H1 (cell line): Measurements from ENCODE around the gene IGSF9.

Source experiments
- EZH2 ChIP-seq: fragments of 200-600 bp; sonication (generic); IDR thresholded peaks from 2 replicates; pipeline ENCODE4 v1.7.1; 2012; ENCODE audit warnings: low read depth, mild to moderate bottlenecking, moderate library complexity, low read length, inconsistent platforms; ENCODE audit not compliant: severe bottlenecking
- ZNF274 ChIP-seq: IDR thresholded peaks from 2 replicates; pipeline ENCODE4 v1.7.0; 2012; ENCODE audit warnings: low read length, borderline replicate concordance; ENCODE audit errors: extremely low read depth
- TF ChIP-seq, protein P1 (sequence below), 3 experiments: IDR thresholded peaks; 1 replicate in 2 of 3; 2 replicates in 1 of 3; pipeline versions ENCODE4 v1.5.1 to v1.6.1; 2011; ENCODE audit warnings: low read length in 3 of 3, mild to moderate bottlenecking in 3 of 3, inconsistent platforms in 2 of 3, low read depth in 1 of 3, moderate library complexity in 1 of 3; ENCODE audit not compliant: insufficient read depth in 1 of 3; ENCODE audit errors: control extremely low read depth in 1 of 3

GRCh38 chr1:159916242-159917051, 29.0 kb downstream of the IGSF9 start:
- TF ChIP-seq, protein P1, sequence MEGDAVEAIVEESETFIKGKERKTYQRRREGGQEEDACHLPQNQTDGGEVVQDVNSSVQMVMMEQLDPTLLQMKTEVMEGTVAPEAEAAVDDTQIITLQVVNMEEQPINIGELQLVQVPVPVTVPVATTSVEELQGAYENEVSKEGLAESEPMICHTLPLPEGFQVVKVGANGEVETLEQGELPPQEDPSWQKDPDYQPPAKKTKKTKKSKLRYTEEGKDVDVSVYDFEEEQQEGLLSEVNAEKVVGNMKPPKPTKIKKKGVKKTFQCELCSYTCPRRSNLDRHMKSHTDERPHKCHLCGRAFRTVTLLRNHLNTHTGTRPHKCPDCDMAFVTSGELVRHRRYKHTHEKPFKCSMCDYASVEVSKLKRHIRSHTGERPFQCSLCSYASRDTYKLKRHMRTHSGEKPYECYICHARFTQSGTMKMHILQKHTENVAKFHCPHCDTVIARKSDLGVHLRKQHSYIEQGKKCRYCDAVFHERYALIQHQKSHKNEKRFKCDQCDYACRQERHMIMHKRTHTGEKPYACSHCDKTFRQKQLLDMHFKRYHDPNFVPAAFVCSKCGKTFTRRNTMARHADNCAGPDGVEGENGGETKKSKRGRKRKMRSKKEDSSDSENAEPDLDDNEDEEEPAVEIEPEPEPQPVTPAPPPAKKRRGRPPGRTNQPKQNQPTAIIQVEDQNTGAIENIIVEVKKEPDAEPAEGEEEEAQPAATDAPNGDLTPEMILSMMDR (IDR thresholded peaks at IDR 0.05; ENCODE audit: control extremely low read depth in 1 of 3, insufficient read depth in 1 of 3, low read depth in 1 of 3, low read length in 3 of 3): no peak
- TF ChIP-seq EZH2: no peak
- TF ChIP-seq ZNF274: no peak
